K562 (cell line): Measurements from ENCODE around the gene ZNF18. TPM values are rescaled to one million over a fixed set of nuclear protein-coding genes. Genes with fewer than 3 reads are reported as not detected.

Source experiments
- CTBP1 ChIP-seq: fragments of 450-650 bp; IDR thresholded peaks from 2 replicates; pipeline ENCODE4 v1.6.1; 2016; ENCODE audit warnings: borderline replicate concordance
- DLX4 ChIP-seq: fragments of 250-450 bp; sonication (Bioruptor Pico); IDR thresholded peaks from 2 replicates; pipeline ENCODE4 v1.6.1; 2021; ENCODE audit warnings: mild to moderate bottlenecking
- FIP1L1 ChIP-seq: fragments of 200-400 bp; formaldehyde crosslinking; IDR thresholded peaks from 2 replicates; pipeline ENCODE4 v1.6.1; 2018; ENCODE audit warnings: mild to moderate bottlenecking, low read depth, low read length; ENCODE audit not compliant: poor library complexity, severe bottlenecking
- HNRNPH1 ChIP-seq: fragments of 200-400 bp; formaldehyde crosslinking; optimal IDR thresholded peaks from 2 replicates; pipeline ENCODE3; 2017; ENCODE audit warnings: low read depth, mild to moderate bottlenecking, low read length, moderate library complexity
- MCM3 ChIP-seq: fragments of 450-650 bp; IDR thresholded peaks from 2 replicates; pipeline ENCODE4 v1.6.1; 2016
- MED1 ChIP-seq: sonication (generic); formaldehyde crosslinking; IDR thresholded peaks from 2 replicates; pipeline ENCODE4 v1.8.1; 2023; ENCODE audit warnings: missing genetic modification reagents, borderline replicate concordance
- NCOA6 ChIP-seq: fragments of 450-650 bp; IDR thresholded peaks from 2 replicates; pipeline ENCODE4 v1.6.1; 2017; ENCODE audit warnings: mild to moderate bottlenecking
- PHB2 ChIP-seq: fragments of 450-650 bp; IDR thresholded peaks from 2 replicates; pipeline ENCODE4 v1.6.1; 2017; ENCODE audit warnings: low read depth
- POLR3G ChIP-seq: IDR thresholded peaks from 2 replicates; pipeline ENCODE4 v1.6.1; 2011; ENCODE audit not compliant: insufficient read length, insufficient replicate concordance; ENCODE audit errors: extremely low read depth
- PRMT5 ChIP-seq: sonication (generic); formaldehyde crosslinking; IDR thresholded peaks from 2 replicates; pipeline ENCODE4 v1.5.0; 2020; ENCODE audit warnings: missing genetic modification reagents
- RBBP5 ChIP-seq: fragments of 200-600 bp; sonication (generic); IDR thresholded peaks from 2 replicates; pipeline ENCODE4 v1.6.1; 2012; ENCODE audit warnings: borderline replicate concordance, mild to moderate bottlenecking, low read length, control low read depth, inconsistent platforms; ENCODE audit not compliant: insufficient read depth, poor library complexity, severe bottlenecking
- SIN3B ChIP-seq: fragments of 450-650 bp; IDR thresholded peaks from 2 replicates; pipeline ENCODE4 v1.6.1; 2017; ENCODE audit warnings: low read depth, mild to moderate bottlenecking, moderate library complexity
- SMARCC2 ChIP-seq: fragments of 450-650 bp; IDR thresholded peaks from 2 replicates; pipeline ENCODE4 v1.6.1; 2017; ENCODE audit warnings: antibody characterized with exemption, moderate library complexity, mild to moderate bottlenecking, low read depth
- SMC3 ChIP-seq: conservative IDR thresholded peaks from 2 replicates; pipeline ENCODE4 v1.6.1; 2011; ENCODE audit warnings: low read depth, low read length, improper control_type of control experiment; ENCODE audit not compliant: insufficient read depth
- SRSF9 ChIP-seq: fragments of 200-400 bp; formaldehyde crosslinking; IDR thresholded peaks from 2 replicates; pipeline ENCODE4 v1.6.1; 2017; ENCODE audit warnings: low read depth, low read length, borderline replicate concordance
- THRAP3 ChIP-seq: fragments of 450-650 bp; IDR thresholded peaks from 2 replicates; pipeline ENCODE4 v1.6.1; 2016; ENCODE audit warnings: mild to moderate bottlenecking, inconsistent platforms, borderline replicate concordance
- TSC22D4 ChIP-seq: fragments of 450-650 bp; IDR thresholded peaks from 2 replicates; pipeline ENCODE4 v1.6.1; 2016; ENCODE audit warnings: missing genetic modification characterization, missing biosample characterization, control low read depth
- XRCC4 ChIP-seq: IDR thresholded peaks from one replicate; pipeline ENCODE4 v1.6.1; 2011; ENCODE audit not compliant: insufficient read depth, insufficient read length; ENCODE audit errors: extremely low read depth
- ZNF133 ChIP-seq: fragments of 250-450 bp; sonication (Bioruptor Pico); IDR thresholded peaks from 2 replicates; pipeline ENCODE4 v1.4.0; 2020; ENCODE audit warnings: mild to moderate bottlenecking
- ZNF24 ChIP-seq: fragments of 450-650 bp; IDR thresholded peaks from 2 replicates; pipeline ENCODE4 v1.6.1; 2016
- ZNF324 ChIP-seq: fragments of 250-450 bp; sonication (Bioruptor Pico); IDR thresholded peaks from 2 replicates; pipeline ENCODE4 v1.4.0; 2020; ENCODE audit warnings: mild to moderate bottlenecking
- ZNF445 ChIP-seq: fragments of 250-450 bp; sonication (Bioruptor Pico); IDR thresholded peaks from 2 replicates; pipeline ENCODE4 v1.4.0; 2020; ENCODE audit warnings: low read depth, mild to moderate bottlenecking, moderate library complexity
- ZNF518B ChIP-seq: fragments of 250-450 bp; sonication (Bioruptor Pico); IDR thresholded peaks from 2 replicates; pipeline ENCODE4 v1.5.0; 2021; ENCODE audit warnings: mild to moderate bottlenecking, moderate library complexity
- ZNF561 ChIP-seq: fragments of 450-650 bp; formaldehyde crosslinking; conservative IDR thresholded peaks from 2 replicates; pipeline ENCODE4 v1.4.0; 2020; ENCODE audit warnings: mild to moderate bottlenecking, moderate library complexity
- ZNF76 ChIP-seq: fragments of 250-450 bp; sonication (Bioruptor Pico); IDR thresholded peaks from 2 replicates; pipeline ENCODE4 v1.4.0; 2020; ENCODE audit warnings: mild to moderate bottlenecking, moderate library complexity, borderline replicate concordance
- ZNF764 ChIP-seq: fragments of 250-450 bp; sonication (Bioruptor Pico); IDR thresholded peaks from 2 replicates; pipeline ENCODE4 v1.4.0; 2020; ENCODE audit warnings: low read depth, mild to moderate bottlenecking, moderate library complexity
- ZNF79 ChIP-seq: fragments of 250-450 bp; sonication (Bioruptor Pico); IDR thresholded peaks from 2 replicates; pipeline ENCODE4 v1.4.0; 2020; ENCODE audit warnings: low read depth, mild to moderate bottlenecking, moderate library complexity
- polyA plus RNA-seq, 8 experiments: library from polyadenylated mRNA; depleted of rRNA in 4 of 8; stranded (reverse) in 5 of 8; unstranded in 3 of 8; fragments of >200 nt; fragmentation: Nextera tagmentation in 2 of 8; fragmentation: Illumina TruSeq in 1 of 8; extraction: Ambion mirVana in 2 of 8; extraction: Trizol in 1 of 8; gene quantifications; 2 replicates each; pipeline versions ENCODE4 v1.2.1 to v1.2.3, GENCODE V29; 2011 to 2014; ENCODE audit warnings: inconsistent platforms in 1 of 8, missing spikeins in 1 of 8
- total RNA-seq, 7 experiments: library from RNA; depleted of rRNA in 6 of 7; stranded (reverse); fragments of >200 nt in 6 of 7; fragmentation: Illumina TruSeq in 2 of 7; extraction: Trizol in 2 of 7; gene quantifications; 2 replicates each; pipeline versions ENCODE4 v1.2.1 to v1.2.3, GENCODE V29; 2011 to 2021; ENCODE audit warnings: low replicate concordance in 1 of 7

ZNF18 gene
- total and polyA plus RNA-seq, 9 of the 15 experiments (the other 6 are each of a cell fraction or from before 2014, with no cell fraction given): 1.1 to 5.0 (median 3.4) TPM

- TF ChIP-seq RBBP5 (peak; percentile 73), ZNF24 (no peak), THRAP3 (no peak), TSC22D4 (tag) (no peak), FIP1L1 (peak; percentile 19), SMC3 (no peak), DLX4 (CRISPR knock-in tag) (no peak), PRMT5 (CRISPR knock-in tag) (no peak), ZNF764 (CRISPR knock-in tag) (no peak), MCM3 (no peak), ZNF561 (CRISPR knock-in tag) (no peak), XRCC4 (no peak), MED1 (CRISPR knock-in tag) (no peak), ZNF445 (CRISPR knock-in tag) (no peak), SRSF9 (no peak), ZNF76 (CRISPR knock-in tag) (no peak), CTBP1 (0 out of 2 replicates have a peak, but pooled peaks have one; percentile 46), NCOA6 (no peak), ZNF518B (no peak), ZNF133 (CRISPR knock-in tag) (no peak), ZNF324 (CRISPR knock-in tag) (no peak), PHB2 (no peak), ZNF79 (no peak), HNRNPH1 (no peak), SIN3B (peak; percentile 52; the same call in 1 of the 2 replicates), SMARCC2 (no peak), POLR3G (no peak)
Observed at GRCh38 chr17:12020642-12021622, 23.7 kb upstream of the ZNF18 start, which contains the start of gene MAP2K4 (continued).
